ENCODE measurements around the gene TMEM271.

Gene TMEM271

DNA sequence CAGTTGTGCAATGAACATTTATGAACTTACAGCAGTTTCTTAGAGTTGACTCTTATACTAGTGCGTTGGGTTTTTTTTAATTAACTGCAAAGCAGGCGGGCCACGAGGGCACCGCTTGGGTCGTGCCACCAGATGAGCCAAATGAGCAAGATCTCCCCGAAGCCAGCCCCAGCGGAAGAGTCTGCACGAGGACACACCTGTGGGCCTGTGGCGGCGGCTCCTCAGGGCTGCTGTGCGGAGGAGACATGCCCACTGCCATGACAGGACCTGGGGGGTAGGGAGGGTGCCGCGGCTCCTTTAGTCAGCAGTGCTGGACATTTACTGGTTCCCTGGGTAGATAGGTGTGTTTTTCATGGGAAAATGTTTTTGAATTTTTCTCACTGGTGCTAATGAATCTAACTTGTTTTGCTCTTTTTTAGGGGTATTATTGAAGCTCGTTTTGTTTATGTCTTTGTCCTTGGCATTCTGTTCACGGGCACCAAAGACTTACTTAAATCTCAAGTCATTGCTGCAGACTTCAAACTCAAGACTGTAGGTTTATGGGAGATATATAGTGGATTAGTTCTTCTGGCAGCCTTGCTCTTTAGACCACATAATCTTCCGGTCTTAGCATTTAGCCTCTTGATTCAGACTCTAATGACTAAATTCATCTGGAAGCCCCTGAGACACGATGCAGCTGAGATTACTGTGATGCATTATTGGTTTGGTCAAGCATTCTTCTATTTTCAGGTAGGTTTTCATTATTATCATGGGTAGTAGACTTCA, 45.9 kb downstream of the TMEM271 start:
- H3K4me3 ChIP-seq (ENCODE audit: low read depth, low read length): no peak overlapping the region
- no peak for DNase-seq (ENCODE audit: low read depth)
- TF ChIP-seq, protein P1, sequence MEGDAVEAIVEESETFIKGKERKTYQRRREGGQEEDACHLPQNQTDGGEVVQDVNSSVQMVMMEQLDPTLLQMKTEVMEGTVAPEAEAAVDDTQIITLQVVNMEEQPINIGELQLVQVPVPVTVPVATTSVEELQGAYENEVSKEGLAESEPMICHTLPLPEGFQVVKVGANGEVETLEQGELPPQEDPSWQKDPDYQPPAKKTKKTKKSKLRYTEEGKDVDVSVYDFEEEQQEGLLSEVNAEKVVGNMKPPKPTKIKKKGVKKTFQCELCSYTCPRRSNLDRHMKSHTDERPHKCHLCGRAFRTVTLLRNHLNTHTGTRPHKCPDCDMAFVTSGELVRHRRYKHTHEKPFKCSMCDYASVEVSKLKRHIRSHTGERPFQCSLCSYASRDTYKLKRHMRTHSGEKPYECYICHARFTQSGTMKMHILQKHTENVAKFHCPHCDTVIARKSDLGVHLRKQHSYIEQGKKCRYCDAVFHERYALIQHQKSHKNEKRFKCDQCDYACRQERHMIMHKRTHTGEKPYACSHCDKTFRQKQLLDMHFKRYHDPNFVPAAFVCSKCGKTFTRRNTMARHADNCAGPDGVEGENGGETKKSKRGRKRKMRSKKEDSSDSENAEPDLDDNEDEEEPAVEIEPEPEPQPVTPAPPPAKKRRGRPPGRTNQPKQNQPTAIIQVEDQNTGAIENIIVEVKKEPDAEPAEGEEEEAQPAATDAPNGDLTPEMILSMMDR (IDR thresholded peaks at IDR 0.05; ENCODE audit: low read depth, low read length, missing control alignments): no peak

DNA sequence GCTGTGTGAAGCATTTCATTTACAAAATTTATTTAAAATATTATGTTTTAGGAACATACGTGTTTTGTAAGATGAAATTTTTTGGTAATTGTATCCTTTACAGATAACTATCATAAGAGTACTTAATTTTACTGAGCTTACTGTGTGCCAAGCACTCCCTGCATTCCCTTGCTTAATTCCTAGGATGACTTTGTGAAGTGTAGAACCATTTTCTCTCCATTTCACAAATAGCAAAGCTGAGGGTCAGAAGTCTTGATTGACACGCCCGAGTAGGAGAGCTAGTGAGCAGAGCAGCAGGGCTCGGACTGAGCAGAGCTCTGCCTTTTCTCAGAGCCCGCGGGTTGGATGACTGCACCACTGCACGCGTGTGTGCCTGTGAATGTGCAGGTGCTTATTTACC, 46.5 kb downstream of the TMEM271 start:
- no peak for DNase-seq (ENCODE audit: low read depth)
- TF ChIP-seq, protein P1 (IDR thresholded peaks at IDR 0.05; ENCODE audit: low read depth, low read length, missing control alignments): no peak
- H3K4me3 ChIP-seq (ENCODE audit: low read depth, low read length): no peak overlapping the region

DNA sequence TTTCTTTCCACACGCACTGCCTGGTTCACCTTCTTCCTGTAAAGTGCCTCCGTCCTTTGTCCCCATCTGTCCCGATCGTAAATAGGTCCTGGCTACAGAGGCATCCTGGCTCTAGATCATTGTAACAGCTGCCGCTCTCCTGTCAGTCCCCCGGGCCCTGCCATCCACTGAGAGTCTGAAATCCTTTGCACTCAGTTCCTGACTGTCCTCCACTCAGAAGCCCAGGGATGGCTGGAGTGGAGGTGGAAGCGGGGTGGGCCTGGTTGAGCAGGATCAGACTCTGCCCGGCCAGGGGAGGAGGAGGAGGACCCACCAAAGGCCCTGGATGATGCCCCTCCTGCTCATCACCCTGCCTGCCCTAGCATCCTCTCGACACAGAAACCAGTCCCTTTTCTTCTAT, 47.3 kb downstream of the TMEM271 start:
- TF ChIP-seq, protein P1 (IDR thresholded peaks at IDR 0.05; ENCODE audit: low read depth, low read length, missing control alignments): no peak
- DNase-seq (ENCODE audit: low read depth): no peak

DNA sequence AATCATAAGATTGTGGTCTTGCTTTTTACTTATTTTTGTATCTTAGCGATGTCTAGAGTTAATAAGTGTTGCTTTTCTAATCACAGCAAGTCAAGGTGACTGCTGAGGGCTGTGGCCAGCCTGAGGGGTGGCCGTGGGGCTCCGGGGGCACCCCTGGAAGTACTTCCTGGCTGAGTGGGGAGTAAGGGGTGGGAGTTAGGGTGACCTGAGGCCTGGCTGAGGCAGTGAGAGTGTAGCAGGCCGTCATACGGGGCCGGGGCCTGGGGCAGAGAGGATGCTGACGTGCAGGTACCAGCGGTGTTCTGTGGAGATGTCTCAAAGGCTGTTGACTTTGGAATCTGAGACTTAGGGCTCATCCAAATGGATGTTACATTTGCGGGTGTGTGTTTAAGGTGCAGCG, 47.8 kb downstream of the TMEM271 start:
- no peak for DNase-seq (ENCODE audit: low read depth)
- no peak overlapping the region for H3K4me3 ChIP-seq (ENCODE audit: low read depth, low read length)
- TF ChIP-seq, protein P1 (IDR thresholded peaks at IDR 0.05; ENCODE audit: low read depth, low read length, missing control alignments): no peak

More for the DNA sequence above, 47.3 kb downstream of the TMEM271 start:
- H3K4me3 ChIP-seq (ENCODE audit: low read depth, low read length): no peak overlapping the region

DNA sequence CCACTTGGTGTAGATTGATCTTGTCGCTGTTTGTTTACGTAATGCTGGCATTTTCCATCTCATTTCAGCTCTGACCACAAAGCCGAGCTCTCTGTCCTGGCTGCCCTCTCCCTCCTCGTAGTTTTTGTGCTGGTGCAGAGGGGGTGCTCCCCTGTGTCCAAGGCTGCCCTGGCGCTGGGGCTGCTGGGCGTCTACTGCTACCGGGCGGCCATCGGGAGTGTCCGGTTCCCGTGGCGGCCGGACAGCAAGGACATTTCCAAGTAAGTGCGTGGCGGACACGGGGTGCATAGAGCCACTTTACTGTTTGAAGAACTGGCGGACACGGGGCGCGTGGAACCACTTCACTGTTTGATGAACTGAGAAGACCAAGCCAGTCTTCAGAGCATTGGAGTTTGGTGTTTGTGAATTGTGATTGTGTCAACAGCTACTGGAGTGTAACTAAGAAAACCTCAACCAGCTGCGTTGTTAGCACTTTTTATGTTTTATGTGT, 49.1 kb downstream of the TMEM271 start:
- no peak for DNase-seq (ENCODE audit: low read depth)
- TF ChIP-seq, protein P1 (IDR thresholded peaks at IDR 0.05; ENCODE audit: low read depth, low read length, missing control alignments): no peak
- no peak overlapping the region for H3K4me3 ChIP-seq (ENCODE audit: low read depth, low read length)

DNA sequence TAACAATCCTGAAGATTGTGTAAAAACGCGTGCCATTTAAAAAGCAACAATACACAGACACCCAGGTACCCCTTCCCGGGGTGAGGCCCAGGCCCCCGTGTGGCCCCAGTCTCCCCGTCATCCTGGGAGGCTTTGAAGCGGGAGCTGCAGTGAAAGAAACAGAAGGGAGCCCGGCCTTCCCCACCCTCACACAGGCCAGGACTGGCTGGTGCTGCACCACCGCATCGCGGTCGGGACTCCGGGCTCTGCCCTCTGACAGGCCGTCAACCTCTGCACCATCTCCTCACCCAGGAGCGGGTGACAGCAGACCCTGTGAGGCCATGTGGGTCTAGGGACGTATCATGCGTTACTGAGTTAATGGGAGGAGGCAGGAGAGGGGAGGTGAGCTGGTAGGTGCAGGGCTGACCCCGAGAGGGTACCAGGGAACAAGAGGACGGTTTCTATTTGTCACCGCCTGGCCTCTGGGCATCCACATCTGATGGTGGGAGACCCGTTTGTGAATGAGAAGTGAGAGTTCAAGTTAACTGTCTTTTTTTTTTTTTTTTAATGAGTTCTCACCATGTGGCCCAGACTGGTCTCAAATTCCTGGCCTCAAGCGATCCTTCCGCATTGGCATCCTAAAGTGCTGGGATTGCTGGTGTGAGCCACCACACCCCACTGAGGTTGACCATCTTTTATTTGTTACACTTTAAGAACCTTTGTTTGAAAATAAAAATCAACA, 49.7 kb downstream of the TMEM271 start:
- no peak for DNase-seq (ENCODE audit: low read depth)
- H3K4me3 ChIP-seq (ENCODE audit: low read depth, low read length): no peak overlapping the region
- TF ChIP-seq, protein P1 (IDR thresholded peaks at IDR 0.05; ENCODE audit: low read depth, low read length, missing control alignments): no peak

All from GM12864 (cell line).